Endothelial cell of umbilical vein (primary cell): ENCODE measurements around the gene SLC35A2. TPM values are rescaled to one million over a fixed set of nuclear protein-coding genes. Genes with fewer than 3 reads are reported as not detected.

Source experiments
- Bru-seq: library from RNA; stranded (reverse); fragments of 400-500 nt; gene quantifications from one replicate; lab custom pipeline; 2021; lab: Mats Ljungman, UMichigan
- BruChase-seq, 2 experiments: library from RNA; stranded (reverse); fragments of 400-500 nt; gene quantifications; one replicate each; lab custom pipeline; 2021; lab: Mats Ljungman, UMichigan
- BruUV-seq: library from RNA; stranded (reverse); fragments of 400-500 nt; replicated peaks from 2 replicates; lab custom pipeline; 2021; lab: Mats Ljungman, UMichigan
- CTCF ChIA-PET: fragments of 300-600, 350-600 bp; sonication (Branson Sonifier 250); formaldehyde crosslinking; loops from one replicate; lab custom pipeline; 2021; ENCODE audit warnings: antibody characterized with exemption, inconsistent platforms; lab: Charles Lee
- POLR2A ChIA-PET: fragments of 300-600, 350-600 bp; sonication (Branson Sonifier 250); formaldehyde crosslinking; loops from one replicate; lab custom pipeline; 2021; ENCODE audit warnings: antibody characterized with exemption, inconsistent platforms; lab: Charles Lee
- DNase-seq: peaks from one replicate; pipeline ENCODE4 v3.0.0-alpha.2; 2011; ENCODE audit warnings: low read depth, low spot score
- FAIRE-seq: peaks from 2 replicates; lab custom pipeline; 2011; peaks lifted over from hg19 to GRCh38; lab: Jason Lieb, UNC
- H2AFZ ChIP-seq: 2 replicates; pipeline ENCODE4 v1.6.0; 2012; ENCODE audit warnings: low read depth, low read length, control low read depth, inconsistent platforms
- H3K27ac ChIP-seq: 2 replicates; pipeline ENCODE4 v1.5.1; 2011; ENCODE audit warnings: low read depth, mild to moderate bottlenecking, control low read depth, low read length, moderate library complexity; ENCODE audit not compliant: insufficient read depth
- H3K27me3 ChIP-seq, 2 experiments: 2 replicates each; pipeline versions ENCODE4 v1.6.0 to v1.6.1; 2011; ENCODE audit warnings: low read length in 2 of 2, mixed read lengths in 1 of 2; ENCODE audit not compliant: control insufficient read depth in 2 of 2, insufficient read depth in 2 of 2
- H3K36me3 ChIP-seq, 2 experiments: 2 replicates in 1 of 2; 3 replicates in 1 of 2; pipeline ENCODE4 v1.5.1; 2011; ENCODE audit warnings: low read length in 2 of 2, mild to moderate bottlenecking in 1 of 2, moderate library complexity in 1 of 2; ENCODE audit not compliant: control insufficient read depth in 2 of 2, insufficient read depth in 2 of 2; ENCODE audit errors: extremely low read depth in 1 of 2
- H3K4me1 ChIP-seq: 3 replicates; pipeline ENCODE4 v1.5.1; 2011; ENCODE audit warnings: mild to moderate bottlenecking, low read length; ENCODE audit not compliant: control insufficient read depth, insufficient read depth; ENCODE audit errors: extremely low read depth
- H3K4me2 ChIP-seq: 2 replicates; pipeline ENCODE4 v1.6.1; 2011; ENCODE audit warnings: low read length, control low read depth, mixed read lengths; ENCODE audit not compliant: insufficient read depth
- H3K4me3 ChIP-seq, 3 experiments: fragments of 200-600 bp in 1 of 3; sonication (generic), shearing (Covaris generic) in 1 of 3; replicated peaks in 1 of 3; 2 replicates each; pipeline ENCODE4 v1.5.1; 2011 to 2016; ENCODE audit warnings: control low read depth in 3 of 3, low read length in 3 of 3, mild to moderate bottlenecking in 2 of 3, inconsistent platforms in 1 of 3, low read depth in 1 of 3, moderate library complexity in 1 of 3; ENCODE audit not compliant: insufficient read depth in 1 of 3
- H3K79me2 ChIP-seq: 2 replicates; pipeline ENCODE4 v1.6.0; 2012; ENCODE audit warnings: low read length, inconsistent platforms; ENCODE audit not compliant: control insufficient read depth, insufficient read depth
- H3K9ac ChIP-seq: replicated peaks from 2 replicates; pipeline ENCODE3; 2011; ENCODE audit warnings: low read length, control low read depth; ENCODE audit not compliant: insufficient read depth; ENCODE audit errors: extremely low read depth
- H3K9me1 ChIP-seq: replicated peaks from 3 replicates; pipeline ENCODE4 v1.6.0; 2011; ENCODE audit warnings: mild to moderate bottlenecking, low read length; ENCODE audit not compliant: control insufficient read depth, insufficient read depth; ENCODE audit errors: extremely low read depth
- H3K9me3 ChIP-seq: replicated peaks from 2 replicates; pipeline ENCODE4 v1.5.1; 2012; ENCODE audit warnings: low read length, inconsistent platforms; ENCODE audit not compliant: control insufficient read depth, insufficient read depth
- H4K20me1 ChIP-seq: replicated peaks from 2 replicates; pipeline ENCODE3; 2011; ENCODE audit warnings: mild to moderate bottlenecking, low read length; ENCODE audit not compliant: control insufficient read depth, insufficient read depth; ENCODE audit errors: extremely low read depth
- CTCF ChIP-seq, 2 donors: IDR thresholded peaks; 1 replicate in 1 of 2; 2 replicates in 1 of 2; pipeline ENCODE4 v1.5.1; 2011; ENCODE audit warnings: low read length in 2 of 2, mild to moderate bottlenecking in 2 of 2, moderate library complexity in 2 of 2, control low read depth in 1 of 2, inconsistent platforms in 1 of 2, low read depth in 1 of 2; ENCODE audit not compliant: insufficient read depth in 1 of 2; ENCODE audit errors: extremely low read depth in 1 of 2
- FOS ChIP-seq: IDR thresholded peaks from 2 replicates; pipeline ENCODE4 v1.6.1; 2011; ENCODE audit warnings: mild to moderate bottlenecking, low read length, moderate library complexity, borderline replicate concordance; ENCODE audit not compliant: insufficient read depth
- GATA2 ChIP-seq: IDR thresholded peaks from 2 replicates; pipeline ENCODE4 v1.7.0; 2011; ENCODE audit warnings: low read depth, mild to moderate bottlenecking, moderate library complexity, mixed read lengths, low read length; ENCODE audit not compliant: insufficient read length, insufficient read depth
- JUN ChIP-seq: IDR thresholded peaks from 2 replicates; pipeline ENCODE4 v1.6.1; 2011; ENCODE audit warnings: borderline replicate concordance, low read depth; ENCODE audit not compliant: insufficient read length, insufficient read depth
- MAX ChIP-seq: IDR thresholded peaks from 2 replicates; pipeline ENCODE4 v1.6.1; 2011; ENCODE audit not compliant: insufficient read depth, insufficient read length
- POLR2A ChIP-seq: IDR thresholded peaks from 2 replicates; pipeline ENCODE4 v1.6.1; 2012; ENCODE audit warnings: low read depth, mild to moderate bottlenecking, control low read depth, low read length
- POLR2AphosphoS5 ChIP-seq: IDR thresholded peaks from 2 replicates; pipeline ENCODE4 v1.6.1; 2012; ENCODE audit warnings: low read depth, mild to moderate bottlenecking, control low read depth, low read length, moderate library complexity; ENCODE audit not compliant: insufficient read depth
- dilution Hi-C: fragments of 300-500 bp; cut with MboI; formaldehyde crosslinking; loops from one replicate; pipeline ENCODE4 v1.15.0; 2019; ENCODE audit warnings: low sequenced_read_pairs; ENCODE audit not compliant: extremely low pct_ligation_motif_present
- intact Hi-C: fragments of 100-400 bp; cut with micrococcal nuclease; formaldehyde crosslinking; loops from one replicate; pipeline ENCODE4 v1.10.0; 2022
- long read RNA-seq: library from polyadenylated mRNA; stranded (forward); transcript quantifications from one replicate; pipeline ENCODE4 v2.0.0, GENCODE V29; 2021
- polyA minus RNA-seq, 3 experiments: library from RNA; depleted of rRNA, polyadenylated mRNA; stranded (reverse); fragments of >200 nt; gene quantifications; 1 replicate in 1 of 3; 2 replicates in 2 of 3; pipeline ENCODE4 v1.2.3, GENCODE V29; 2011
- polyA plus RNA-seq, 4 experiments: library from polyadenylated mRNA; depleted of rRNA in 3 of 4; stranded (reverse) in 3 of 4; unstranded in 1 of 4; fragments of >200 nt; gene quantifications; 2 replicates each; pipeline versions ENCODE4 v1.2.1 to v1.2.3, GENCODE V29; 2011 to 2012; ENCODE audit warnings: missing spikeins in 1 of 4
- total RNA-seq: library from RNA; stranded (reverse); gene quantifications from 2 replicates; pipeline ENCODE4 v1.2.3, GENCODE V29; 2021

Gene SLC35A2
- 28.9 and 31.4 TPM in 2 replicates for total RNA-seq
- 64.5 and 76.5 TPM in 2 replicates for polyA plus RNA-seq
- polyA plus RNA-seq (2011; cell fraction: cytosol; rRNA removed), result 35.7 and 36.0 TPM in 2 replicates
- 25.5 TPM in 2 replicates for polyA plus RNA-seq (2011; cell fraction: nucleus; rRNA removed)
- 27.8 and 36.6 TPM in 2 replicates for polyA plus RNA-seq (2012)
- 48.9 and 52.1 TPM in 2 replicates for polyA minus RNA-seq
- polyA minus RNA-seq (2011; cell fraction: cytosol; rRNA and poly(A)+ RNA removed), result 39.9 TPM
- polyA minus RNA-seq (2011; cell fraction: nucleus; rRNA and poly(A)+ RNA removed), result 7.9 and 9.2 TPM in 2 replicates
- Bru-seq, nascent RNA, result percentile 50 among the genes with signal in this experiment
- percentile 73 among the genes with signal in this experiment for BruChase-seq, experiment 1, labeled RNA remaining after a 6-hour chase
- percentile 70 among the genes with signal in this experiment for BruChase-seq, experiment 2, labeled RNA remaining after a 2-hour chase
- long read RNA-seq, transcript SLC35A2-204 (4 exons, 3,047 nt), result major isoform, 36 of 68 reads
- long read RNA-seq, transcript SLC35A2-201 (5 exons, 1,672 nt), result minor isoform, 6 of 68 reads
- long read RNA-seq, transcript SLC35A2-205 (5 exons, 865 nt), result minor isoform, 11 of 68 reads
- long read RNA-seq, partial matches to known transcripts, result 0 of 68 reads
- long read RNA-seq, other reads (novel, unspliced or antisense), result 7 of 68 reads

- TSS peak; percentile 88 for BruUV-seq
Measured at GRCh38 chrX:48911412-48912182, at the start of gene SLC35A2. Gene SLC35A2 (minus strand): TSS chrX:48911646. CDS start chrX:48911636, 10 bp downstream.

More at GRCh38 chrX:48911412-48912182, at the start of gene SLC35A2:
- FAIRE-seq (peak; percentile 89), DNase-seq (peak; percentile 75)
- Histone ChIP-seq H3K9me1 (no peaks in the 10 kb centered on the region), H3K36me3 (no peaks in the 10 kb centered on the region), H3K27ac (peak within 1 kb of the TSS; percentile 49), H2AFZ (peak within 1 kb of the TSS; percentile 43), H3K9ac (peak within 1 kb of the TSS; percentile 62), H3K4me2 (peak within 1 kb of the TSS; percentile 80), H3K9me3 (no peaks in the 10 kb centered on the region), H3K4me1 (peaks cover 9% of the 10 kb centered on the region), H3K27me3 (no peaks in the 10 kb centered on the region), H3K79me2 (peaks cover 17% of the 10 kb centered on the region), H3K4me3 (peak within 1 kb of the TSS; percentile 45 to 92 (median 78)), H4K20me1 (no peaks in the 10 kb centered on the region)
- intact Hi-C loops, result loop anchor here (2.0 kb wide), 2 partner anchors 15 to 111 kb away; partner anchors contain the start of genes PQBP1 and TIMM17B
- ChIA-PET POLR2A (no interaction called here), CTCF (interaction anchor here (0.6 to 1.7 kb wide), 3 partner anchors 14 to 263 kb away, joined by 3 to 4 read pairs (median 3); partner anchors contain the start of genes PQBP1 and TIMM17B)
- TF ChIP-seq FOS (no peak), JUN (no peak), CTCF (IDR thresholded peaks at IDR 0.05; ENCODE audit: extremely low read depth in 1 of 2, insufficient read depth in 1 of 2, low read depth in 1 of 2, low read length in 2 of 2) (no peak), POLR2AphosphoS5 (no peak), POLR2A (peak; percentile 59), GATA2 (no peak), MAX (no peak)
- dilution Hi-C loops, result no loop called here
